Adipocyte (in vitro differentiated cells): ENCODE results near the gene EGFL6.
"Not testable (repeated sequence)": the region's sequence is repeated elsewhere in the genome, so short reads cannot be mapped to it uniquely, and the experiment has no call there.

Experiments
- DNase-seq: peaks from one replicate; pipeline ENCODE4 v3.0.0-alpha.2; 2015; ENCODE audit warnings: low read depth
- H3K27me3 ChIP-seq: replicated peaks from 2 replicates; pipeline ENCODE4 v1.7.0; 2013; ENCODE audit warnings: mild to moderate bottlenecking, low read length, moderate library complexity; ENCODE audit not compliant: control insufficient read depth, insufficient read depth
- H3K36me3 ChIP-seq: 2 replicates; pipeline ENCODE4 v1.7.0; 2013; ENCODE audit warnings: low read length, mild to moderate bottlenecking, moderate library complexity; ENCODE audit not compliant: control insufficient read depth, insufficient read depth, severe bottlenecking
- H3K4me1 ChIP-seq: 2 replicates; pipeline ENCODE4 v1.7.0; 2013; ENCODE audit warnings: mild to moderate bottlenecking, low read length, moderate library complexity; ENCODE audit not compliant: control insufficient read depth, insufficient read depth
- H3K4me3 ChIP-seq: 2 replicates; pipeline ENCODE4 v1.7.0; 2013; ENCODE audit warnings: mild to moderate bottlenecking, low read length, moderate library complexity
- H3K9ac ChIP-seq: 2 replicates; pipeline ENCODE4 v1.7.0; 2013; ENCODE audit warnings: mild to moderate bottlenecking, low read length, moderate library complexity
- H3K9me3 ChIP-seq: 2 replicates; pipeline ENCODE4 v1.7.0; 2013; ENCODE audit warnings: mild to moderate bottlenecking, low read length, moderate library complexity; ENCODE audit not compliant: control insufficient read depth

The EGFL6 gene

DNA sequence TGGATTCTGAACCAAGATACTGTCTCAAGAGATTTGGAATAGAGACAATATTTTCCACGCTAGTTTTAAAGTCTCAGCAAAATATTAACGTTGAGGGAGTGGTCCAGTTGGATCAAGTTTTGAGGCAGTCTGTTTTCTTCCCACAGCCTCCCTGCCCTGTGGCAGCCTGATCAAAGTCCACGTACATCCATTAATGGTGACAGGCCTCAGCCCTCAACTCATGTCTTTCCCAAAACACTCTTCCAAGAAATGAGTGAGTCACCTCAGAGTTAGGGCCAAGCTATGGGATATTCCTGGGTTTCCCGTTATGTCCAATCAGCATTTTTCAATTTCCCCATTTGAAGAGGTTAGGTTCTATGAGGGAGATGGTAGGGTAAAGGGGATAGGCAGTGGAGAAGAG is 28.5 kb downstream of the EGFL6 start:
- Histone ChIP-seq H3K9me3 (no peaks in the 10 kb centered on the region), H3K4me1 (peaks cover 19% of the 10 kb centered on the region), H3K9ac (no peak overlapping the region), H3K4me3 (no peak overlapping the region), H3K36me3 (no peaks in the 10 kb centered on the region), H3K27me3 (peaks cover 28% of the 10 kb centered on the region)
- peak; percentile 16 for DNase-seq

DNA sequence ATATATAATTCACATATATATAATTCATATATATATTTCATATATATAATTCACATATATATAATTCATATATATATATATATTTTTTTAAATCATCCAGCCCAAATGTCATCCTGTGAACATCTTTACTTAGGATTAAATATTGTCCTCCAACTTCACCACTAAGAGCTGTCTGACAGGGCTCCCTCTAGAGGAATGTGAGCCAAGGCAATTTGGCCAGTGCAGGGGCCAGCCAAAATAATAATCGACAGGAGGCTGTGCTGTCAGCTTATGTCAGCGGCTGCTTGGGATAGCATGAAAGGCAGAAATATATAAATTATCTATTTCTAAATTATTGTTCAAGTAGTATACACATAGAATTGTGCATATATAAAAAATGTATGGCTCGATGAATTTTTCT is 29.5 kb downstream of the EGFL6 start:
- Histone ChIP-seq H3K9ac (no peak overlapping the region), H3K9me3 (no peaks in the 10 kb centered on the region), H3K27me3 (peaks cover 29% of the 10 kb centered on the region), H3K4me1 (peaks cover 19% of the 10 kb centered on the region), H3K36me3 (no peaks in the 10 kb centered on the region), H3K4me3 (no peak overlapping the region)
- DNase-seq = no peak

DNA sequence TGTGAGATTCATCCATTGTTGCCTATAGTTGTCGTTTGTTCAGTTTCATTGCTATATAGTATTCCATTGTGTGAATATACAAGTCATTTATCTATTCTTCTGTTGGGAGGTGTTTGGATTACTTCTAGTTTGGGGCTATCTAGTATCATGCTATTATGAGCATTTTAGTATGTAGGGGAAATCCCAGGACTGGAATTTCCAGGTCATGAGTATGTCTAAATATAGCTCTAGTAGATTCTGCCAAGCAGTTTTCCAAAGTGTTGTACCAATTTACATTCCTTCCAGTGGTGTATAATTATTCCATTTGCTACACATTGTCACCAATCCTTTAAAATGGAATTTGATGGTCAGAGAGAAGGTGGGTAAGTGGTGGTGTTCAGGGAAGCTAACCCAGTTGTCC is 30.1 kb downstream of the EGFL6 start:
- Histone ChIP-seq H3K27me3 (peaks cover 29% of the 10 kb centered on the region), H3K36me3 (no peaks in the 10 kb centered on the region)
- no peak for DNase-seq

DNA sequence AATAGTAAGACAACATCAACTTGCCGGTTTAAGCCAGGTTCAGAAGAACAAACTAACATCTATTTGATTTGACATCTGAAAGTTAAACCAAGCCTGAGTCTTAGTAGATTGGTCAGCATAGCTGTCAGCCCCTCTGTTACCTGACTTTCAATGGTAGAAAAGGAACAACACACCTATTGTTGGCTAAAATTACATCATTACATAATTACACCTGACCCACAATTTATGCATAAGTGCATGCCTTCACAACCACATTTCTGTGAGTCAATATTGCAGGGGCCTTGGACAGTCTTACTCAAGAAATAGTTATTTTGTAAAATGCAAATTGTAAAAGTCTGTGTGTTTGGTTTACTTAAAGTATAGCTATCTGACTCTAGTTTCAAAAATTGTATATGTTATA is 36.2 kb downstream of the EGFL6 start:
- Histone ChIP-seq H3K27me3 (peaks cover 23% of the 10 kb centered on the region), H3K4me3 (no peak overlapping the region), H3K4me1 (peaks cover 7% of the 10 kb centered on the region), H3K36me3 (no peaks in the 10 kb centered on the region), H3K9ac (no peak overlapping the region), H3K9me3 (no peaks in the 10 kb centered on the region)
- DNase-seq = no peak

More for the DNA sequence above, 30.1 kb downstream of the EGFL6 start:
- peaks cover 19% of the 10 kb centered on the region for H3K4me1 ChIP-seq
- no peaks in the 10 kb centered on the region for H3K9me3 ChIP-seq
- H3K4me3 ChIP-seq = no peak overlapping the region
- no peak overlapping the region for H3K9ac ChIP-seq

DNA sequence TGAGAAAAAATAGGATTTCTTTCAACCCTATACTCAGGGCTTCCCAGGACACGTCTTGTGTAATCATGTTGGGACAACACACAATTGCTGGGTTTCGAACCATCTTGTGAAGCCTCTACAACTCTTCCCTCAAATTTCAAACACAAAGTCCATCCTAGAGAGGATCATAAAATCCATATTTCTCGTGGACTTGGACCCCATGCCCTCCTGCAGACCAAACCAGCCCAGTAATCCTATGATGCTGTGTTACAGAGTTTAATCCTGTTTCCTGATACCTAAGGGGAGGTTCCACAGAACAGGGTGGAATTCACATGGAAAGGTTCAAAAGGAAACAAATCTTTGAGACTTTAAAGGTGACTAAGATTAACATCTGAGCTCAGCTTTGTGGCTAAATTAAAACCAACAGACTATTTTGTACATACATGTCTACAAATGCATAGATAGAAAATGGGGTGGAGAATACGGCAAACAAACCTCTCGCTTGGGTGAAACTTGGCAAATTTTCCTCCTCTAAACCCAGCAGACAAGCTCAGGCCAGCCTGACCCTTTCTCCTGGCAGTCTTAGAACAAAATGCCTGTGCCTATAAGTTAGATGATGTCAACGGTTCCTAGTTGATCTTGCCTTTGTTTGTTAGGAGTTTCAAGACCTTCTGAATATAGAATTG is 38.1 kb downstream of the EGFL6 start:
- H3K9ac ChIP-seq = no peak overlapping the region
- peaks cover 19% of the 10 kb centered on the region for H3K27me3 ChIP-seq
- H3K36me3 ChIP-seq = no peaks in the 10 kb centered on the region
- no peak overlapping the region for H3K4me3 ChIP-seq
- H3K4me1 ChIP-seq = no peaks in the 10 kb centered on the region
- DNase-seq = no peak
- H3K9me3 ChIP-seq = no peaks in the 10 kb centered on the region

DNA sequence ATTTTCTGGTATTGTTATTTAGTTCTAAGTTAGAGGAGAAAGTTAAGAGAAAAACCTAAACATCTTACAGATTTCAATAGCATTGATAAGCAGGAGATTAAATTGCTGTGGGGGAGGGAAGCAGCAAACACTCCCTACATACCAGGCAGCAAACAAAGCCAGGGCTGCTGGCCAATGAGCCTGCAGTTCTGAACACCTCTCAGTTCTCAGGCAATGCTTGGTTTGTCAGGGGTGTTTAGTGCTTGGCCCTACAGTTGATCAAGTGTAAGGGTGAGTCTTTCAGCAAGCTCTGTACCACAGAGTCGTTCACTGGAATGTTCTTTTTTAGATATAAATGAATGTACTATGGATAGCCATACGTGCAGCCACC is 38.6 kb downstream of the EGFL6 start:
- peaks cover 14% of the 10 kb centered on the region for H3K27me3 ChIP-seq

DNA sequence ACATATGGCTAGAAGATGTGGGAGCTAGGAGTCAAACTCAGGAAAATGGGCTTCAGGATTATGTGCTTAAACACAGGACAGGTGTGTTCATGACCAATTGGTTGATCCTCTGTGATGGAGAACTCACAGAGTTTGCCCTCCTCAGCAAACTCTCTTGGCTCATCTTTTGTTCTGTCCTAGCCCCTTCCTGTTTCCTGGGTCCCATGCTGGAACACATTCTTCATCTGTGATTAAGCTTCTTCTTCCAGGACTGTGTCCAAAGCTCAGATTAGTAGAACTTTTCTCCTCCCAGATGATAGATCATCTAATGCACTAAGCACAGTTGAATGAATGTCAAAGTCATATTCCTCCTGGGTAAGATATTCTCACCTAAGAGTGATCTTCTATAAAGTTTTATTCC is 44.8 kb downstream of the EGFL6 start:
- Histone ChIP-seq H3K4me1 (no peaks in the 10 kb centered on the region), H3K36me3 (no peaks in the 10 kb centered on the region), H3K27me3 (peaks cover 20% of the 10 kb centered on the region), H3K9me3 (no peaks in the 10 kb centered on the region), H3K4me3 (no peak overlapping the region), H3K9ac (no peak overlapping the region)
- DNase-seq = no peak

More for the DNA sequence above, 38.6 kb downstream of the EGFL6 start:
- H3K4me1 ChIP-seq = no peaks in the 10 kb centered on the region
- no peaks in the 10 kb centered on the region for H3K9me3 ChIP-seq
- no peak overlapping the region for H3K4me3 ChIP-seq
- H3K36me3 ChIP-seq = no peaks in the 10 kb centered on the region
- H3K9ac ChIP-seq = no peak overlapping the region
- DNase-seq = no peak

DNA sequence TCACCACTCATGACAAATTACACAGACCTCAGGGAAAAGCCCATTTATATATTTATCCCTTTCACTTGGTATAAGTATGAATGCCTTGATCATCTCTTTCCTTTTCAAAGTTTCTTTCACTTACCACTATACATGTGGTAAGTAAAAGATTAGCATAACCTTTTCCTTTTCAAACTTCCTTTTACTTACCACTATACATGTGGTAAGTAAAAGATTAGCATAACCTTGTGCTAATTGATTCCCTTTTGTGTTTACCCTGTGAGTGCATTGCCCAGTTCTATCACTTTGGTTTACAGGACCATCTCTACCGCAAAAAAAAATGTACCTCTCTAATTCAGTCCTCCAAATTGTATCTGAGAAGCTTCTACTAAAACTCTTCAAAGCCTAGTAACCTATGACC is 50.8 kb downstream of the EGFL6 start:
- Histone ChIP-seq H3K9ac (no peak overlapping the region), H3K36me3 (no peaks in the 10 kb centered on the region), H3K9me3 (peaks cover 9% of the 10 kb centered on the region), H3K4me1 (no peaks in the 10 kb centered on the region), H3K27me3 (peaks cover 32% of the 10 kb centered on the region), H3K4me3 (no peak overlapping the region)
- DNase-seq = no peak

DNA sequence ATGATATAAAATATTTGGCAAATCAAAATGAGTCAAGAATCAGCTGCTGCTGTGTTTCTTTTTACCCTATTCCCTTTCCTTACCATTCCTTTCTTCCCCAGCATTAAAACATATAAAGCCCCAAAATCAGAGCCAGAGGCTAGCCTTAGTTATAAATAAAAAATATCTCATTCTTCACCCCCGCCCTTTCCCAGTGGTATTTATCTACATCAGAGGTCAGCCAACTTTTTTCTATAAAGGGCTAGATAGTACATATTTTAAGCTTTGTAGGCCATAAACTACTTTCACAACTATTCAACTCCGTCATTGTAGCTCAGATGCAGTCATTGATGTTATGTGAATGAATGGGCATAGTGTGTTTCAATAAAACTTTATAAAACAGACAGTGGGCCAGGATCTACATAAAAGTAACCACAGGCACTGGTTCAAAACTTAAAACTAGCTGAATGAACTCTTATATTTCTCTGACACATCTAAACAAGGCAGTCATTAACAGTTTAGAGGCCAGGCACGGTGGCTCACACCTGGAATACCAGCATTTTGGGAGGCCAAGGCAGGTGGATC is 53.1 kb downstream of the EGFL6 start:
- Histone ChIP-seq H3K4me3 (no peak overlapping the region), H3K9me3 (peaks cover 9% of the 10 kb centered on the region), H3K9ac (no peak overlapping the region), H3K27me3 (peaks cover 42% of the 10 kb centered on the region), H3K36me3 (no peaks in the 10 kb centered on the region), H3K4me1 (no peaks in the 10 kb centered on the region)
- DNase-seq = no peak

DNA sequence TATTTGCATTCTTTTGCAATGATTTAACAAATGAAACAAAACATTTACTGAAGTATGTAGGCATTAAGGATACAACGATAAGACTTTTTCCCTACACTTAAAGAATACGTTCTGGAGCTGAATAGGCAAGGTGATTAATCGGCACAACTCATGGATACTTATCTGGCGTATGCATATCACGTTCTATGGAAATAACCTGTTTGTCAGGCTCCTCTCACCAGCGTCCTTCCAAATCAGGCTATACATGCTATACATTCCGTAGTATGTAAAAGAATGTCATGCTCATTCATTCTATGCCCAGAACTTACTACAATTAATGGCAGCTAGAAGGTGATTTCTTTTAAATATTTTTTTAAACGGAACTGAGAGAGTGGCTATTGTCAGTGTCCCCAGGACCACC is 57.9 kb downstream of the EGFL6 start:
- Histone ChIP-seq H3K9ac (no peak overlapping the region), H3K4me3 (no peak overlapping the region), H3K9me3 (peaks cover 21% of the 10 kb centered on the region), H3K4me1 (no peaks in the 10 kb centered on the region), H3K36me3 (no peaks in the 10 kb centered on the region), H3K27me3 (peaks cover 28% of the 10 kb centered on the region)
- no peak for DNase-seq

DNA sequence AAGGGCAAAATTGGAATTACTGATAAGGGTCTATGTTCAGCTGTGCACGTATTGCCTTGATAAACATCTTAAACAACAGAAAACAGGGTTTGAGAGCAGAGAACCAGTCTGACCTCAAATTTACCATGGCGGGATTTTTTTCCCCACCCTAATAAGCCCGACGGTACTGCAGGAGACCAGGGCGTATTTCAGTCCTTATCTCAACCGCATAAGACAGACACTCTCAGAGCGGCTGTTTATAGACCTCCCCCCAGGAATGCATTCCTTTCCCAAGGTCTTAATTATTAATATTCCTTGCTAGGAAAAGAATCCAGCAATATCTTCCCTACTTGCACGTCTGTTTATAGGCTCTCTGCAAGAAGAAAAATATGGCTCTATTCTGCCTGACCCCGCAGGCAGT is 67.8 kb downstream of the EGFL6 start:
- Histone ChIP-seq H3K27me3 (peaks cover 19% of the 10 kb centered on the region), H3K9me3 (peaks cover 29% of the 10 kb centered on the region)
- DNase-seq, H3K36me3 ChIP-seq, H3K4me3 ChIP-seq, H3K4me1 ChIP-seq, H3K9ac ChIP-seq: not testable (repeated sequence)

DNA sequence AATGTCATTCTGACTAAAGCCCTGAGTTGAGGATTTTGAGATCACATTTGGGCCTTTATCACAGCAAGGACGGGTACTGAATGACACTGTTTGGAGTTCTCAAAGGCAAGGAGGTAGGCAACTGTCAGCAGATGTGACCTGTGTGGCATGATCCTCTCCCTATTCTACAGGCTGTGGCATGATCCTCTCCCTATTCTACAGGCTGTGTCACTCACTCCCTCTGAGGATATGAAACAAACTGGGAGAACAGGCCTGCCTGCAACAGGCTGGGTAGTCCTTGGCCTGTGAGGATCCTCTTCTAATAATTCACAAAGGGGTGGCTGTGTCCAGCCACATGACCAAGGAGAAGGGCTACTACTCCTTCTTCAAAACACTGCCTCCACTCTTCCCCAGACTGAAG is 68.6 kb downstream of the EGFL6 start:
- no peaks in the 10 kb centered on the region for H3K4me1 ChIP-seq
- H3K9me3 ChIP-seq = peaks cover 29% of the 10 kb centered on the region
- peaks cover 25% of the 10 kb centered on the region for H3K27me3 ChIP-seq
- no peak for DNase-seq
- no peak overlapping the region for H3K9ac ChIP-seq
- H3K36me3 ChIP-seq = no peaks in the 10 kb centered on the region
- no peak overlapping the region for H3K4me3 ChIP-seq
